GM12865 (cell line): ENCODE results near the gene ANKRD34C.

Source experiments
- DNase-seq: peaks from one replicate; pipeline ENCODE4 v3.0.0; 2010; ENCODE audit warnings: low read depth
- H3K4me3 ChIP-seq: 2 replicates; pipeline ENCODE4 v1.5.1; 2011; ENCODE audit warnings: mild to moderate bottlenecking, low read depth, low read length, control low read depth
- CTCF ChIP-seq: IDR thresholded peaks from 2 replicates; pipeline ENCODE4 v1.5.1; 2011; ENCODE audit warnings: low read length, control low read depth, low read depth, inconsistent platforms; ENCODE audit not compliant: insufficient read depth; ENCODE audit errors: missing control alignments

ANKRD34C gene

GRCh38 chr15:79282371-79283251 lies at the start of gene ANKRD34C:
TSS of gene ANKRD34C (plus strand) at chr15:79282722. CDS start at chr15:79293285, 10,563 bp downstream.
- TF ChIP-seq CTCF = no peak
- no peak within 1 kb of the TSS for H3K4me3 ChIP-seq
- no peak for DNase-seq

GRCh38 chr15:79233236-79233635 lies 49.3 kb upstream of the ANKRD34C start:
- no peak for TF ChIP-seq CTCF
- DNase-seq = no peak
- no peak overlapping the region for H3K4me3 ChIP-seq

GRCh38 chr15:79240036-79240435 lies 42.5 kb upstream of the ANKRD34C start:
- no peak for DNase-seq
- TF ChIP-seq CTCF = no peak
- no peak overlapping the region for H3K4me3 ChIP-seq

- H3K4me3 ChIP-seq = no peak overlapping the region
- no peak for TF ChIP-seq CTCF
- DNase-seq = no peak
Observed at GRCh38 chr15:79243723-79244122, 38.8 kb upstream of the ANKRD34C start.

- H3K4me3 ChIP-seq = no peak overlapping the region
- DNase-seq = no peak
- TF ChIP-seq CTCF = no peak
Observed at GRCh38 chr15:79244876-79245275, 37.6 kb upstream of the ANKRD34C start.

- H3K4me3 ChIP-seq = no peak overlapping the region
- no peak for DNase-seq
- no peak for TF ChIP-seq CTCF
Observed at GRCh38 chr15:79248183-79248582, 34.3 kb upstream of the ANKRD34C start.

- H3K4me3 ChIP-seq = no peak overlapping the region
- no peak for TF ChIP-seq CTCF
- DNase-seq = no peak
Observed at GRCh38 chr15:79257454-79257853, 25.1 kb upstream of the ANKRD34C start.
